Nephron (organoid): Measurements from ENCODE around the gene NRCAM.
A peak's percentile ranks its signal among the peaks of the same experiment; 100 is the strongest.

Experiments
- H3K27ac Mint-ChIP-seq, 3 experiments: 2 replicates each; pipeline ENCODE4 v1.8.0; 2020; ENCODE audit warnings: mixed read lengths in 3 of 3, mild to moderate bottlenecking in 2 of 3, moderate library complexity in 1 of 3
- H3K27me3 Mint-ChIP-seq: 2 replicates; pipeline ENCODE4 v1.8.0; 2021; ENCODE audit warnings: low read depth, mild to moderate bottlenecking, moderate library complexity, mixed read lengths
- H3K36me3 Mint-ChIP-seq: 2 replicates; pipeline ENCODE4 v1.8.0; 2020; ENCODE audit warnings: low read depth, mixed read lengths
- H3K4me1 Mint-ChIP-seq: 2 replicates; pipeline ENCODE4 v1.8.0; 2020; ENCODE audit warnings: mixed read lengths
- H3K4me3 Mint-ChIP-seq, 3 experiments: 2 replicates each; pipeline ENCODE4 v1.8.0; 2020; ENCODE audit warnings: mild to moderate bottlenecking in 3 of 3, mixed read lengths in 3 of 3, moderate library complexity in 2 of 3
- H3K9me3 Mint-ChIP-seq: 2 replicates; pipeline ENCODE4 v1.8.0; 2020; ENCODE audit warnings: mixed read lengths
- TF ChIP-seq, protein P1 (sequence below), 3 experiments: fragments of 200-600 bp; sonication (generic); IDR thresholded peaks; one replicate each; pipeline ENCODE4 v1.5.0; 2021; ENCODE audit warnings: antibody characterized with exemption in 3 of 3; ENCODE audit not compliant: unreplicated experiment in 3 of 3

Gene NRCAM

DNA sequence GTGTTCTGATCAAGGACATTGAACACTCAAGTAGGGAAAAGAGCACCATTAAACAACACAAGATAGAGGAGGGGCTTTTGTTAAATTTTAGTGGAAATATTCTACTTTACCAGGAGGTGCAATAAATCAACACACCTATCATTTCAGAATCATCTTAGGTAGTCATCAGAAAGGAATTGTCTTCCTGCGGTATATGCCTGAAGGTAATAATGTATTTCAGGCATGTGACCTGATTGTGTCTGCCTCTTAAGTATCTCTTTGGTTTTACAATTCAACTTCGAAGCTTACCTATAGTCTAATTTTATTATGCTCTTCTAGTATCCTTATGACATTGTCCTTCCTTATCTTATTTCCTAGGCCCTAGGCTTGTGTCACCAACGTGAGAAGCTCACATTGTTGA is 267.5 kb downstream of the NRCAM start:
- H3K27me3 Mint-ChIP-seq: no peaks in the 10 kb centered on the region
- H3K27ac Mint-ChIP-seq: no peak overlapping the region
- H3K9me3 Mint-ChIP-seq: peaks cover 5% of the 10 kb centered on the region
- no peak overlapping the region for H3K4me3 Mint-ChIP-seq
- peaks cover 18% of the 10 kb centered on the region for H3K36me3 Mint-ChIP-seq
- TF ChIP-seq, protein P1, sequence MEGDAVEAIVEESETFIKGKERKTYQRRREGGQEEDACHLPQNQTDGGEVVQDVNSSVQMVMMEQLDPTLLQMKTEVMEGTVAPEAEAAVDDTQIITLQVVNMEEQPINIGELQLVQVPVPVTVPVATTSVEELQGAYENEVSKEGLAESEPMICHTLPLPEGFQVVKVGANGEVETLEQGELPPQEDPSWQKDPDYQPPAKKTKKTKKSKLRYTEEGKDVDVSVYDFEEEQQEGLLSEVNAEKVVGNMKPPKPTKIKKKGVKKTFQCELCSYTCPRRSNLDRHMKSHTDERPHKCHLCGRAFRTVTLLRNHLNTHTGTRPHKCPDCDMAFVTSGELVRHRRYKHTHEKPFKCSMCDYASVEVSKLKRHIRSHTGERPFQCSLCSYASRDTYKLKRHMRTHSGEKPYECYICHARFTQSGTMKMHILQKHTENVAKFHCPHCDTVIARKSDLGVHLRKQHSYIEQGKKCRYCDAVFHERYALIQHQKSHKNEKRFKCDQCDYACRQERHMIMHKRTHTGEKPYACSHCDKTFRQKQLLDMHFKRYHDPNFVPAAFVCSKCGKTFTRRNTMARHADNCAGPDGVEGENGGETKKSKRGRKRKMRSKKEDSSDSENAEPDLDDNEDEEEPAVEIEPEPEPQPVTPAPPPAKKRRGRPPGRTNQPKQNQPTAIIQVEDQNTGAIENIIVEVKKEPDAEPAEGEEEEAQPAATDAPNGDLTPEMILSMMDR (IDR thresholded peaks at IDR 0.05; ENCODE audit: unreplicated experiment in 3 of 3): no peak
- no peaks in the 10 kb centered on the region for H3K4me1 Mint-ChIP-seq

DNA sequence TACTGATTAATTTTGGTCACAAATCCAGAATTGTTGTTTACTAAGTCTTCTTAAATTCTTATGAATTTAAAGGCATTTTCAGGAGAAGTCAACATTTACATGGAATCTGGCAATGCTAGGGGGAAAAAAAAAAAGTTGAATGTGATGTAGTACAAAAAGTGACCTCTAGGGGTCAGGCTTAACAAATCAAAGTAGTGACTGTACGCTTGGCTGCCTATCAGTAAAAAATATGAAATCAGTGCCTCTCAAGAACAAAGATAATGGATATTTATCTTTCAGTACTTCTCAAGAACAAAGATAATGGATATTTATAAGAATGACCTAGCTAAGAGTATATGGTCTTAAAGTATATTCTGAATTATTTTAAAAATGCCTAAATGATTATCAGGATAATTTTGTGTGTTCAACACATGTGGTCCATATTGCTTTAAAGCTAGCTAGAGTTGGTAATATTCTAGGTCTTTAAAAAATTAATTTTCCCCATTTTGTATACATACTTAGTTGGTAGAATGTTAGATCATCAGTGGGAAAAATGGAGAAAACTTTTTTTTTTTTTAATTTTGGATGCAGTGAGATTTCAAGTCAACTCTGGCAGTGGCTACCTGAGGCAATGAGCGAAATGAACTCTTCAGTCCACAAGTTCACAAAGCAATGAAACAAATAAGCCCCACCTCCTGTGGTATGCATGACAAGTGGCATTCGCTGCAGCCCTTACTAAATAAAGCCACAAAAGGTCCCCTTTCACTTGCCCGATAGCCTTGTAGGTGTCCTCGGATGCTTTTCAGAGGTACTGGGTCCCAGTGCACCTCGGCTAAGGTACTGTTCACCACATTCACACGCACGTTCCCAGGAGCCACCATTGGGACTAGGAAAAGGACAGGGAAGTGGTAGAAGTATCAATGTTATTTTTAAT is 274.9 kb downstream of the NRCAM start:
- no peaks in the 10 kb centered on the region for H3K9me3 Mint-ChIP-seq
- TF ChIP-seq, protein P1 (IDR thresholded peaks at IDR 0.05; ENCODE audit: unreplicated experiment in 3 of 3): peak; percentile 63 to 85 (median 83)
- H3K4me1 Mint-ChIP-seq: no peaks in the 10 kb centered on the region
- H3K4me3 Mint-ChIP-seq: no peak overlapping the region
- H3K36me3 Mint-ChIP-seq: no peaks in the 10 kb centered on the region
- no peak overlapping the region for H3K27ac Mint-ChIP-seq
- H3K27me3 Mint-ChIP-seq: no peaks in the 10 kb centered on the region

DNA sequence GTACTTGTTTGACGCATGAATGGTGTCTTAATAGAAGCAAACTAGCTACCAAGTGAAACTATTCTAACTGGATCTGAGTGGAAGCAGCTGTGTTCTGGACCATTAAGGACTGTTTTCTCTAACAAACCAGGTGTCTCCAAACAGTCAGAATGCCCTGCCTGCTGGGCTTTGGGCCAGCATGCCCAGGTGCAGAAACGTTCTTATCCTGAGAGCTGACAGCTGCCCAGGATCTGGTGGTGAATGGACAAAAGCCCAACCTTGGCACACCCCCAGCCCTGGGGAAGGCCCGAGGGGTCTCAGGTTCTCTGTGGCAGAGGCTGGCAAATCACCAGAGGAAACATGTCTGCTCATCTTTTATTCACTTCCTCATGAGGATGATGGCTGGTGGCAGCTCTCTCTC is 277.8 kb downstream of the NRCAM start:
- Mint-ChIP-seq H3K4me3 (no peak overlapping the region), H3K36me3 (no peaks in the 10 kb centered on the region), H3K9me3 (no peaks in the 10 kb centered on the region), H3K4me1 (no peaks in the 10 kb centered on the region), H3K27ac (no peak overlapping the region), H3K27me3 (no peaks in the 10 kb centered on the region)
- TF ChIP-seq, protein P1 (IDR thresholded peaks at IDR 0.05; ENCODE audit: unreplicated experiment in 3 of 3): no peak

DNA sequence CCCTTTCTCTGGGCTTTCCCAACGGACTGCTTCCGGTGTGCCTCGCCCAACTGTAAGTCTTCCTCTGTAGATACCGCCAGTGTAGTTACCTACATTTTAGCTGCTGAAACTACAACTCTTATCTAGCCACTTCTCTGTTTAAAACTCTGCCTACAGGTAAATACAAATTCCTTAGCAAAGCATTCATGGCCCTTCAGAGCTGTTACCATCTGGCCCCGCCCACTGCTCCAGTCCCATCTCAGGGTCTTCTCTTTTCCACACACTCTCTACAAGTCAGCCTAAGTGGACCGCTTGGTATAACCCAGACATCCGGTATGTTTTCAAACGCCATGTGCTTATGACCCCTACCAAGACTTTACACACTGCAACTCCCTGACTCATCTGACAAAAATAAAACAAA is 285.1 kb downstream of the NRCAM start:
- Mint-ChIP-seq H3K27ac (no peak overlapping the region), H3K9me3 (no peaks in the 10 kb centered on the region), H3K4me1 (no peaks in the 10 kb centered on the region), H3K36me3 (no peaks in the 10 kb centered on the region), H3K4me3 (no peak overlapping the region), H3K27me3 (no peaks in the 10 kb centered on the region)
- TF ChIP-seq, protein P1 (IDR thresholded peaks at IDR 0.05; ENCODE audit: unreplicated experiment in 3 of 3): no peak

DNA sequence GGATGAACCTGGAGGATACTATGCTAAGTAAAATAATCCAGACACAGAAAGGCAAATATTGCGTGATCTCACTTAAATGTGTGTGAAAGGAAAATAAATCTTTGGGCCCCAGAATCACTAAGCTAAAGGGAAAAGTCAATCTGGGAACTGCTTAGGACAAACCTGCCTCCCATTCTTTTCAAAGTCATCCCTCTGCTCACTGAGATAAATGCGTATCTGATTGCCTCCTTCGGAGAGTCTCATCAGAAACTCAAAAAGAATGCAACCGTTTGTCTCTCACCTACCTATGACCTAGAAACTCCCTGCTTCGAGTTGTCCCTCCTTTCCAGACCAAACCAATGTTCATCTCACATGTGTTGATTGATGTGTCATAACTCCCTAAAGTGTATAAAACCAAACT is 286.0 kb downstream of the NRCAM start:
- Mint-ChIP-seq H3K4me3 (no peak overlapping the region), H3K36me3 (no peaks in the 10 kb centered on the region), H3K4me1 (no peaks in the 10 kb centered on the region)

More for the DNA sequence above, 286.0 kb downstream of the NRCAM start:
- Mint-ChIP-seq H3K9me3 (no peaks in the 10 kb centered on the region), H3K27ac (no peak overlapping the region), H3K27me3 (no peaks in the 10 kb centered on the region)
- TF ChIP-seq, protein P1 (IDR thresholded peaks at IDR 0.05; ENCODE audit: unreplicated experiment in 3 of 3): no peak
